ENCODE measurements around the gene CFAP74. TPM values are rescaled to one million over a fixed set of nuclear protein-coding genes. Genes with fewer than 3 reads are reported as not detected.

Gene CFAP74
- total RNA-seq, 1 experiment from 2014 or later, result not detected

- DNase-seq (ENCODE audit: low spot score), result no peak
These were observed 123.6 kb downstream of the CFAP74 start for GRCh38 chr1:1879942-1880341.

- DNase-seq (ENCODE audit: low spot score), result no peak
These were observed 125.6 kb downstream of the CFAP74 start for GRCh38 chr1:1877865-1878436.

- DNase-seq (ENCODE audit: low spot score), result no peak
These were observed 127.2 kb downstream of the CFAP74 start for GRCh38 chr1:1876335-1876930.

GRCh38 chr1:1875932-1876331 is 127.7 kb downstream of the CFAP74 start:
- DNase-seq (ENCODE audit: low spot score), result no peak

- no peak for DNase-seq (ENCODE audit: low spot score)
These were observed 128.7 kb downstream of the CFAP74 start for GRCh38 chr1:1874901-1875300.

GRCh38 chr1:1873186-1873585 is 130.4 kb downstream of the CFAP74 start:
- DNase-seq (ENCODE audit: low spot score), result no peak

- no peak for DNase-seq (ENCODE audit: low spot score)
These were observed 131.1 kb downstream of the CFAP74 start for GRCh38 chr1:1872329-1872994.

Other genes with a start within 250 kb of the CFAP74 start
- gene NADK, start 225.3 kb downstream of the CFAP74 start, total RNA-seq (2014; rRNA removed; shearing (Covaris generic)), result 28.4 and 31.5 TPM in 2 replicates
- gene GNB1, start 112.7 kb downstream of the CFAP74 start, total RNA-seq (2014; rRNA removed; shearing (Covaris generic)), result 39.2 and 44.0 TPM in 2 replicates
- gene CALML6, start 88.5 kb downstream of the CFAP74 start, total RNA-seq (2014; rRNA removed; shearing (Covaris generic)), result not detected in 2 replicates
- not detected in 2 replicates for gene TMEM52, start 84.5 kb downstream of the CFAP74 start, total RNA-seq (2014; rRNA removed; shearing (Covaris generic))
- 0.07 and 0.26 TPM in 2 replicates for gene GABRD, start 15.6 kb upstream of the CFAP74 start, total RNA-seq (2014; rRNA removed; shearing (Covaris generic))
- 1.6 and 2.1 TPM in 2 replicates for gene PRKCZ, start 46.6 kb upstream of the CFAP74 start, total RNA-seq (2014; rRNA removed; shearing (Covaris generic))
- gene FAAP20, start 191.0 kb upstream of the CFAP74 start, total RNA-seq (2014; rRNA removed; shearing (Covaris generic)), result 18.6 and 34.6 TPM in 2 replicates
- 4.1 and 14.8 TPM in 2 replicates for gene SKI, start 224.5 kb upstream of the CFAP74 start, total RNA-seq (2014; rRNA removed; shearing (Covaris generic))

Measured in A172 (cell line).